GM12878 (cell line): ENCODE results near the gene TYSND1. TPM values are rescaled to one million over a fixed set of nuclear protein-coding genes. Genes with fewer than 3 reads are reported as not detected.
A peak's percentile ranks its signal among the peaks of the same experiment; 100 is the strongest.

ENCODE experiments used
- BACH1 ChIP-seq: fragments of 450-650 bp; IDR thresholded peaks from 2 replicates; pipeline ENCODE4 v1.6.1; 2017; ENCODE audit warnings: mild to moderate bottlenecking, borderline replicate concordance
- BCLAF1 ChIP-seq: fragments of 450-650 bp; IDR thresholded peaks from 2 replicates; pipeline ENCODE4 v1.6.1; 2017; ENCODE audit warnings: antibody characterized with exemption, mild to moderate bottlenecking, moderate library complexity
- CBX5 ChIP-seq: sonication (generic); IDR thresholded peaks from 2 replicates; pipeline ENCODE4 v1.6.1; 2016; ENCODE audit warnings: low read depth, moderate library complexity, mild to moderate bottlenecking, inconsistent platforms
- CREM ChIP-seq: IDR thresholded peaks from 2 replicates; pipeline ENCODE4 v1.6.1; 2014; ENCODE audit warnings: antibody characterized with exemption, low read depth
- ELK1 ChIP-seq: IDR thresholded peaks from 2 replicates; pipeline ENCODE4 v1.6.1; 2012; ENCODE audit warnings: low read depth, low read length, improper control_type of control experiment
- JUND ChIP-seq: IDR thresholded peaks from 2 replicates; pipeline ENCODE4 v1.6.1; 2012; ENCODE audit warnings: low read depth, mild to moderate bottlenecking, low read length, improper control_type of control experiment, moderate library complexity
- KLF5 ChIP-seq: fragments of 450-650 bp; IDR thresholded peaks from 2 replicates; pipeline ENCODE4 v1.6.1; 2014; ENCODE audit warnings: mild to moderate bottlenecking; ENCODE audit not compliant: partially characterized antibody
- MEF2A ChIP-seq: IDR thresholded peaks from 2 replicates; pipeline ENCODE4 v1.6.1; 2011; ENCODE audit warnings: low read depth, mild to moderate bottlenecking, low read length, moderate library complexity; ENCODE audit not compliant: insufficient read depth
- NR2C1 ChIP-seq: fragments of 450-650 bp; IDR thresholded peaks from 2 replicates; pipeline ENCODE4 v1.6.1; 2017; ENCODE audit warnings: antibody characterized with exemption, mild to moderate bottlenecking, moderate library complexity
- PAX8 ChIP-seq: fragments of 450-650 bp; IDR thresholded peaks from 2 replicates; pipeline ENCODE4 v1.6.1; 2017; ENCODE audit warnings: mild to moderate bottlenecking, moderate library complexity
- POLR2AphosphoS5 ChIP-seq: IDR thresholded peaks from 2 replicates; pipeline ENCODE4 v1.6.1; 2011; ENCODE audit warnings: mild to moderate bottlenecking, low read length, inconsistent platforms
- RBBP5 ChIP-seq: fragments of 200-600 bp; sonication (generic); conservative IDR thresholded peaks from 2 replicates; pipeline ENCODE4 v1.6.1; 2016
- RFX5 ChIP-seq: IDR thresholded peaks from 2 replicates; pipeline ENCODE4 v1.6.1; 2011; ENCODE audit warnings: low read depth, low read length, improper control_type of control experiment
- SMAD1 ChIP-seq: fragments of 450-650 bp; IDR thresholded peaks from 2 replicates; pipeline ENCODE4 v1.6.1; 2018; ENCODE audit warnings: mild to moderate bottlenecking, low read depth; ENCODE audit not compliant: partially characterized antibody
- SREBF1 ChIP-seq: IDR thresholded peaks from 2 replicates; pipeline ENCODE4 v1.6.1; 2012; ENCODE audit warnings: mild to moderate bottlenecking, low read length
- STAT1 ChIP-seq: fragments of 450-650 bp; conservative IDR thresholded peaks from 2 replicates; pipeline ENCODE4 v1.6.1; 2014; ENCODE audit warnings: antibody characterized with exemption, mild to moderate bottlenecking
- STAT3 ChIP-seq: IDR thresholded peaks from 2 replicates; pipeline ENCODE4 v1.6.1; 2011; ENCODE audit warnings: low read depth, low read length, improper control_type of control experiment
- SUZ12 ChIP-seq: fragments of 200-600 bp; sonication (generic); IDR thresholded peaks from one replicate; pipeline ENCODE4 v1.6.1; 2018; ENCODE audit warnings: antibody characterized with exemption, mild to moderate bottlenecking; ENCODE audit not compliant: unreplicated experiment
- TBL1XR1 ChIP-seq: IDR thresholded peaks from 2 replicates; pipeline ENCODE4 v1.6.1; 2012; ENCODE audit warnings: low read depth, low read length, improper control_type of control experiment
- YBX1 ChIP-seq: fragments of 450-650 bp; IDR thresholded peaks from 2 replicates; pipeline ENCODE4 v1.6.1; 2016; ENCODE audit warnings: antibody characterized with exemption
- ZNF384 ChIP-seq: IDR thresholded peaks from 2 replicates; pipeline ENCODE4 v1.6.1; 2012; ENCODE audit warnings: low read depth, mild to moderate bottlenecking, low read length, improper control_type of control experiment, borderline replicate concordance
- polyA plus RNA-seq, 11 experiments: library from polyadenylated mRNA; depleted of rRNA in 4 of 11; unstranded in 6 of 11; stranded (reverse) in 5 of 11; fragments of >200 nt; fragmentation: Nextera tagmentation in 4 of 11; fragmentation: Illumina TruSeq in 1 of 11; extraction: Ambion mirVana in 4 of 11; extraction: Trizol in 1 of 11; gene quantifications; 1 replicate in 1 of 11; 2 replicates in 10 of 11; pipeline versions ENCODE4 v1.2.1 to v1.2.3, GENCODE V29; 2011 to 2016; ENCODE audit warnings: inconsistent platforms in 2 of 11, missing spikeins in 2 of 11, low read depth in 1 of 11
- total RNA-seq, 4 experiments: library from RNA; depleted of rRNA in 3 of 4; stranded (reverse); fragments of >200 nt in 3 of 4; fragmentation: Illumina TruSeq in 1 of 4; extraction: Trizol in 1 of 4; gene quantifications; 2 replicates each; pipeline versions ENCODE4 v1.2.1 to v1.2.3, GENCODE V29; 2013 to 2021
- TF ChIP-seq, protein P1 (sequence below): IDR thresholded peaks from 2 replicates; pipeline ENCODE4 v1.6.1; 2012; ENCODE audit warnings: mild to moderate bottlenecking, low read depth, low read length

TYSND1 gene
- total and polyA plus RNA-seq, 10 of the 15 experiments (the other 5 are each of a cell fraction or from before 2014, with no cell fraction given), result 1.9 to 21.4 (median 12.0) TPM

DNA sequence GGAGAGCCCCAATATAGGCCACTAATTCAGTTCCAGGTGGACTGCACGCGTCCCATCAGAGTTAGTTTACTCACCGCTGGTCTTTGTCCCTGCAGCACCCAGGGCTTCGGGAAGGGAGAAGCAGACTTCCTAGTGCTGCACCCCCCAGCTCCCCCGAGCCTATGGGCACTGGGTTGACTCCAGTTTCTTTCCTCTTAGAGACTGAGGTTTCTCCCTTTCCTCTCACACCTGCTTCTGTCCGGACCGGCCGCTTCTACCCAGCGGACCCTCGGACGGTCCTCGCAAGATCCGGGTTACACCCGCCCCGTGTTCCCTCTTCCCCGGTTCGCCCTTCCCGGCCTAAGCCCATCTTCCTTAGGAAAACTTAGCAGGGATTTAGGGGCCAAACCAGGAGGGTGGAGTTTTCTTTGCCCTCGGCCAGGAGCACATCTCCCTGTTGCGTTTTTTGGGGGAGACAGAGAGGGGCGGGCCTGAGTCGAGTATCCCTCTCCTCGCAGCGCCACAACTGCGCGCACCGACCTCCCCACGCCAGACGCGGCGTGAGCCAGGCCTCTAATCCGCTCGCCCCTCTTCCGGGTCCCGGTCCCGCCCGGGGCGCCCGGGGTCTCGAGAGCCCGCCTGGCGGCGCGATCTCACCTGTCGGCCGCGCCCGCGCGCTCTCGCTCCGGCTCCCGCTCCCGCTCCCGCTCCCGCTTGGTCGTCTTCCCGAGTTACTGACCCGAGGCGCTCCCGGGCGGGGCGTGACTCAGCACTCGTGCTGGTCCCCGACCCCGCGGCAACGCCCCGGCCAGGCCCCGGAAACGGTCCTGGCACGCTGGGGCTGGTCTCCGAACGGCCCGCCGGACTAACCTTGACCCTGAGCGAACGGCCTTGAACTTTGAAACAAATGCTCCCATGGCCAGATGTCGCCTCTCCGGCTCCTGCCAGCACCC lies 14.1 kb downstream of the TYSND1 start, which contains the start of gene AIFM2 (continued):
- TF ChIP-seq STAT3 (no peak), KLF5 (no peak), PAX8 (no peak), SUZ12 (no peak), MEF2A (no peak), ELK1 (no peak), JUND (no peak), BCLAF1 (no peak), TBL1XR1 (no peak), STAT1 (no peak), RBBP5 (no peak), SREBF1 (no peak), NR2C1 (peak; percentile 77), RFX5 (no peak), POLR2AphosphoS5 (no peak), BACH1 (peak; percentile 97), SMAD1 (no peak), ZNF384 (no peak), CBX5 (0 out of 2 replicates have a peak, but pooled peaks have one; percentile 70), CREM (no peak), YBX1 (no peak)
- TF ChIP-seq, protein P1, sequence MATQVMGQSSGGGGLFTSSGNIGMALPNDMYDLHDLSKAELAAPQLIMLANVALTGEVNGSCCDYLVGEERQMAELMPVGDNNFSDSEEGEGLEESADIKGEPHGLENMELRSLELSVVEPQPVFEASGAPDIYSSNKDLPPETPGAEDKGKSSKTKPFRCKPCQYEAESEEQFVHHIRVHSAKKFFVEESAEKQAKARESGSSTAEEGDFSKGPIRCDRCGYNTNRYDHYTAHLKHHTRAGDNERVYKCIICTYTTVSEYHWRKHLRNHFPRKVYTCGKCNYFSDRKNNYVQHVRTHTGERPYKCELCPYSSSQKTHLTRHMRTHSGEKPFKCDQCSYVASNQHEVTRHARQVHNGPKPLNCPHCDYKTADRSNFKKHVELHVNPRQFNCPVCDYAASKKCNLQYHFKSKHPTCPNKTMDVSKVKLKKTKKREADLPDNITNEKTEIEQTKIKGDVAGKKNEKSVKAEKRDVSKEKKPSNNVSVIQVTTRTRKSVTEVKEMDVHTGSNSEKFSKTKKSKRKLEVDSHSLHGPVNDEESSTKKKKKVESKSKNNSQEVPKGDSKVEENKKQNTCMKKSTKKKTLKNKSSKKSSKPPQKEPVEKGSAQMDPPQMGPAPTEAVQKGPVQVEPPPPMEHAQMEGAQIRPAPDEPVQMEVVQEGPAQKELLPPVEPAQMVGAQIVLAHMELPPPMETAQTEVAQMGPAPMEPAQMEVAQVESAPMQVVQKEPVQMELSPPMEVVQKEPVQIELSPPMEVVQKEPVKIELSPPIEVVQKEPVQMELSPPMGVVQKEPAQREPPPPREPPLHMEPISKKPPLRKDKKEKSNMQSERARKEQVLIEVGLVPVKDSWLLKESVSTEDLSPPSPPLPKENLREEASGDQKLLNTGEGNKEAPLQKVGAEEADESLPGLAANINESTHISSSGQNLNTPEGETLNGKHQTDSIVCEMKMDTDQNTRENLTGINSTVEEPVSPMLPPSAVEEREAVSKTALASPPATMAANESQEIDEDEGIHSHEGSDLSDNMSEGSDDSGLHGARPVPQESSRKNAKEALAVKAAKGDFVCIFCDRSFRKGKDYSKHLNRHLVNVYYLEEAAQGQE, result no peak
